HG03575 (cell line): ENCODE results near the gene STXBP4.
"Not testable (repeated sequence)": the region's sequence is repeated elsewhere in the genome, so short reads cannot be mapped to it uniquely, and the experiment has no call there.

Experiments used
- ATAC-seq: cut with Tn5 transposase; IDR thresholded peaks from one replicate; pipeline ENCODE4 v1.9.1; 2021; ENCODE audit not compliant: unreplicated experiment, insufficient number of reproducible peaks, low FRiP score; ENCODE audit errors: extremely low read depth

Gene STXBP4

DNA sequence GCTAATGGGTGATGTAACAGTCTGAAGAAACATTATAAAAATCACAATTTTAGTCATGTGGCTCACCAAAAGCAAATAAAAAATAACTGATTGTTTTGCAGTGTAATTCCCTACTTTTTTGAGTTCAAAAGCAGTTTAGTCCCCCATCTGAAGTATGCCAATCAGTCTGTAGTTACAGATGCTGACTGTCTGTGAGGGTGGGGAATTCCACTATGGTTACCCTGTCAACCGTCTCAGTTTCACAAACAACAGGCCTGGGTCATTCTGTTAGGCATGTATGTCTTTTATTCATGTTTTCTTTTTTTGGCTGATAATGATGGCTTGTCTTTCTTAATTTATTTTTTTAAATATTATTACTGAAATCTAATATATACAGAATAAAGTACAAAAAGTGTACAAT lies 69.3 kb downstream of the STXBP4 start:
- ATAC-seq: peak; percentile 68

- no peak for ATAC-seq
Measured at GRCh38 chr17:55038291-55038690, 69.7 kb downstream of the STXBP4 start.

- ATAC-seq: no peak
Measured at GRCh38 chr17:55040611-55041010, 72.0 kb downstream of the STXBP4 start.

- ATAC-seq: no peak
Measured at GRCh38 chr17:55053855-55054254, 85.3 kb downstream of the STXBP4 start.

- no peak for ATAC-seq
Measured at GRCh38 chr17:55054429-55054828, 85.9 kb downstream of the STXBP4 start.

- ATAC-seq: no peak
Measured at GRCh38 chr17:55056526-55056925, 88.0 kb downstream of the STXBP4 start.

- ATAC-seq: no peak
Measured at GRCh38 chr17:55057184-55057583, 88.6 kb downstream of the STXBP4 start.

- no peak for ATAC-seq
Measured at GRCh38 chr17:55059724-55060123, 91.2 kb downstream of the STXBP4 start.

DNA sequence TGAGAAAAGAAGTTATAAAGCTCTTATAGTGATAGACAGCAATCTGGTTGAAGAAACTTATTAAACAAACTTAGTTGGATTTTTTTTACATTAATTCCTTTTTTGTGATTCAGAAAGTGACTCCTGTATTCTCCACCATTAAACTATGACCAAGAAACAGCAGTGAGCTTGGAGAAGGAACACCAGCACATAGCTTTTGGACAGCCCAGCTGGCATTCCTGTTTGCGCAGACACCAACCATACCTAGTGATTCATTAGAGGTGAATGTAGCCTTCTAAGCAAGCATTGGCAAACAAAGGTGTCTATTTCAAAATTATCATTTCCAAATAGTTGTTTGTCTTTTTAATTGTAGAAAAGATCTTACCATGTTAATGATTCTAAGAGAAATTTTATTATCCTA lies 94.4 kb downstream of the STXBP4 start:
- ATAC-seq: no peak

DNA sequence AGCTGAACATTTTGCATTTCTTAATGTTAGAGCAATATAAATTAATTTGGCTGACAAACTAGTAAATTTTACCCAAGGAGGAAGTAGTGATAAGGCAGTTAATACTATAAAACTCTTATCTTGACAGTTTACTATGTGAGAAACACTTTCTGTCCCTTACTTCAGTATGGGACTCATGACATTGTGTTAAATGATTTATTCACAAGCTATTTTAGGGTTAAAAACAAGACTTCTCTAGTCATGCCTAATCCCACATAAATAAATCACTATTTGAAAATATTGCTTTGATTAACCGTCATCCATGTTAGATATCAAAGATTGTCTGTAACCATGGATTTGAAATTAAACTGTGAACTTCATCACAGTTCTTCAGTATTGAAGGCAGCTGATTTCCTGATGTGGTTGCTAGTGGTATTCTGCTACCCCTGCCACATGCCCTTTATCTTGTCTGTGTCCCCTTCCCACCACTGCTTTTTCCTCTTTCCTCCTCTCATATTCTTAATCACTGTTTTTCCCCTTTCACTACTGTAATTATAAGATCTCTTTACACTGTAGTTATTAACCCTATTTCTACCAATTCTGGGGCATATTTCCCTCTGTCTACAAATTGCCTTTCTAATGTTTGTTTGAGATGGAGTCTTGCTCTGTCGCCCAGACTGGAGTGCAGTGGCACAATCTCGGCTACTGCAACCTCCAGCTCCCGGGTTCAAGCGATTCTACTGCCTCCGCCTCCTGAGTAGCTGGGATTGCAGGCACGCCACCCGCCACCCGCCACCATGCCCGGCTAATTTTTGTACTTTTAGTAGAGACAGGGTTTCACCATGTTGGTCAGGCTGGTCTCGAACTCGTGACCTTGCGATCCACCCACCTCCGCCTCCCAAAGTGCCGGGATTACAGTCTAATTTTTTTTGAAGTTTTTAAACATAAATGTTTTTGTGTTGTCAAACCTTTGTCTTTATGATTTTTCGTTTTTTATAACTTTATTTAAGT lies 95.6 kb downstream of the STXBP4 start:
- ATAC-seq: no peak

- no peak for ATAC-seq
Measured at GRCh38 chr17:55067697-55068439, 99.3 kb downstream of the STXBP4 start.

- no peak for ATAC-seq
Measured at GRCh38 chr17:55068862-55069811, 100.6 kb downstream of the STXBP4 start.

DNA sequence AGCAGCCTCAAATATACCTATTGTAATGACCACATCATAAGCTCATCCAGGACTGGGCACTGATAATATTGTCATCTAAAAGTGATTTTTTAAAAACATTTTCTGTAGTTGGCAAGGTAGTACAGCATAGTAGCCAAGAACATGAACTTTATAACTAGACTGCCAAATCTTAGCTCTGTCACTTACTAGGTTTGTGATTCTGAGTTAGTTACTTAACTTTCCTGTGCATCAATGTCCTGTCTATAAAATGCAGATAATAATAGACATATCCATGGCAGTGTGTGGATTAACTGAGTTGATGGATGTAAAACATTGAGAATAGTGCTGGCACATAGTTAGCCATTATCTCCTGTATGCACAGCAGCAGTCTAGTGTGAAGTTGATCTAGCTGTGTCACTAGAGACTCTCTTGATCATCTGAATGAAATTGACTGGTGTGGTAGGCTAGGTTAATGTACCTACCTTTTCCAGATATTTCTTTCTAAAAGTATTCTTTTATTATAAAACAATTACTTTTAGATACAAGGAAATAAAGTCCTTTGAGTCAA lies 101.5 kb downstream of the STXBP4 start:
- no peak for ATAC-seq

DNA sequence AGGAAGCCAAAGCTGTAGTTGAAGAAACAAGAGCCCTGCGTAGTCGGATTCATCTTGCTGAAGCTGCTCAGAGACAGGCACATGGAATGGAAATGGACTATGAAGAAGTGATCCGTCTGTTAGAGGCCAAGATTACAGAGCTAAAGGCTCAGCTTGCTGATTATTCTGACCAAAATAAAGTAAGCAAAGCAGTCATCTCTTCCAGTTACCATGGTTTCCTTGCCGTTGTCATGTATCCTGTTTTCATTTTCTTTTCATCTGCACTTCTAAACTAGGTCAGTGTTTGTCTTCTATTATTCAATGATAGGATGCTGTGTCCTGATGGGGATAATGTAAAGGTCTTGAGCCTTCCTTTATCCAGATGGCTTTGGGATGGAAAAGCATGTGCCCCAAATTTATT lies 104.3 kb downstream of the STXBP4 start:
- no peak for ATAC-seq

DNA sequence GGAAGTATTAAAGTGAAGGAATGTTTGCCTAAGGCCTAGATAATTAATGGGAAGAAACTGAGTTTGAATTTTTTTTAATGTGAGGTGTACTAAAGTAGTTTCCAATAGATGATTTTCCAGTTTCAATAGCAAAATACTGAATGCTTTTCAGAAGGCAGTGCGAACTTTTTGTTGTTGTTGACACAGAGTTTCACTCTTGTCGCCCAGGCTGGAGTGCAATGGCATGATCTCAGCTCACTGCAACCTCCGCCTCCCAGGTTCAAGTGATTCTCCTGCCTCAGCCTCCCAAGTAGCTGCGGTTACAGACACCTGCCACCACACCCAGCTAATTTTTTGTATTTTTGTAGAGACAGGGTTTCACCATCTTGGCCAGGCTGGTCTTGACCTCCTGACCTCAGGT lies 104.9 kb downstream of the STXBP4 start:
- ATAC-seq: not testable (repeated sequence)

DNA sequence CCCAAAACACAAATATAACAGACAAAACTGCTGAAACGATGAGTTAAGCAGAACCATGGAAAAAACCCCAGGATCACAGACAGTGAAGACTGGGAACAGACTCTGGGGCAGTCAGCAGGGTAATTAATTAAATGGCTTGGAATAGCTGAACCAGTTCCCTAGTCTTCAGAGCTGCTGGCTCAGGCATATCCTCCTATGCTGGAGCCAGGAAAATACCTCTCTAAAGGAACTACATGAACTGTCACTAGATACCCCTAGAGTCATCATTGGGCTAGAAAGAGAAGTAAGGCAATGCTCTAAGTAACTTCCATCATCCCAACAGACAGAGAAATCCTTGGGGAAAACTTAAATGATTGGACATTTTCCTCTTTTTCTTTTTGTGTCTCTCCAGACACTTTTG lies 113.0 kb downstream of the STXBP4 start:
- no peak for ATAC-seq

DNA sequence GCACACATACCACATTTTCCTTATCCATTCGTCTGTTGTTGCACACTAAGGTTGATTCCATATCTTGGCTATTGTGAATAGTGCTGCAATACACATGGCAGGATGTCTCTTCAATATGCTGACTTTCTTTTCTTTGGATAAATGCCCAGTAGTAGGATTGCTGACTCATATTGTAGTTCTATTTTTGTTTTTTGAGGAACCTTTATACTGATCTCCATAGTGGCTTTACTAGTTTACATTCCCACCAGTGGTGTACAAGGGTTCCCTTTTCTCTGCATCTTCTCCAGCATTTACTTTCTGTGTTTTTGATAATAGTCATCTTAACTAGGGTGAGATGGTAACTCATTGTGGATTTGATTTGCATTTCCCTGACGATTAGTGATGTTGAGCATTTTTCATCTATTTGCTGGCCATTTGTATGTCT lies 118.1 kb downstream of the STXBP4 start:
- no peak for ATAC-seq

- no peak for ATAC-seq
Measured at GRCh38 chr17:55089256-55089655, 120.7 kb downstream of the STXBP4 start.

GRCh38 chr17:55090079-55090492 lies 121.5 kb downstream of the STXBP4 start:
- ATAC-seq: peak; percentile 94
